NCI-H146 (cell line): ENCODE measurements around the gene PRM3.

Experiments
- DNase-seq: peaks from one replicate; lab custom pipeline; 2025; lab: John Stamatoyannopoulos, UW

The PRM3 gene

DNA sequence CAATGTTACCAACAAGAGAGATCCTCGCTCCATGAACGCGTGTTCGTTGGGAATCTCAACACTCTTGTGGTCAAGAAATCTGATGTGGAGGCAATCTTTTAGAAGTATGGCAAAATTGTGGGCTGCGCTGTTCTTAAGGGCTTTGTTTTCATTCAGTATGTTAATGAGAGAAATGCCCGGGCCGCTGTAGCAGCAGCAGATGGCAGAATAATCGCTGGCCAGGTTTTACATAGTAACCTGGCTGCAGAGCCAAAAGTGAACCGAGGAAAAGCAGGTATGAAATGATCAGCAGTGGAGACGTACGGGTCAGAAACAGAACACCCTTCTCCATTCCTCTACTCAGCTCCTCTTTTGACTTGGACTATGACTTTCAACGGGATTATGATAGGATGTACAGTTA, 30.8 kb downstream of the PRM3 start:
- DNase-seq, result no peak

- no peak for DNase-seq
Measured at GRCh38 chr16:11241480-11242204, 31.8 kb downstream of the PRM3 start.

DNA sequence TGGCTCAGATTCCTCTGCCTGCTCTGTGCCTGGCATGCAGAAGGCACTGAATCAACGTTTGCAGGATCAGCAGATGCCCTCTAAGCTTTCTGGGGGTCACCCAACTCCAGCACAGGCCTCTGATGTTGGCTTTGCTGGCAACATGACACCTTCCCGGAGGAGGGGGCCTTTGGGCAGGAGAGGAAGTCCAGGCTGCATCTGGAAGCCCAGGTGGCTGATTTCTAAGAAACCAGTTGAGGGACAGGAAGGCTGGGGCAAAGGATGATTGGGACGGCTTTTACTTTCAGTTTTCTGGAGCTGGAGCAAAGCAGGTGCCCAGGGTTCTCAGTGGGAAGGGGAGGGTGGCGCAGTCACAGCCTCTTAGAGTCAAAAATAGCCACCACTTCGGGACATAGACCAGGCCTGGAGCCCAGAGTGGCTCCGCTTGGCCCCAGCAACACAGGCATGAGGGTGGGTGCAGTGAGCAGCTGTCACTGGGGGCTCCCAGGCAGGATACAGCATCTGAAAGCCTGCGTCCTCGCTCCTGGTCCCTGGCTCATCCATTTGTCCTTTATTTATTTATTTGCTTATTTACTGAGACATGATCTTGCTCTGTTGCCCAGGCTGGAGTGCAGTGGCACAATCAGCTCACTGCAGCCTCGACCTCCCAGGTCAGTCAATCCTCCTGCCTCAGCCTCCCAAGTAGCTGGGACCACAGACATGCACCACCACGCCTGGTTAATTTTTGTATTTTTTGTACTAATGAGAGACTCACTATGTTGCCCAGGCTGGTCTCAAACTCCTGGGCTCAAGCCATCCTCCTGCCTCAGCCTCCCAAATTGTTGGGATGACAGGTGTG, 32.6 kb downstream of the PRM3 start:
- no peak for DNase-seq

DNA sequence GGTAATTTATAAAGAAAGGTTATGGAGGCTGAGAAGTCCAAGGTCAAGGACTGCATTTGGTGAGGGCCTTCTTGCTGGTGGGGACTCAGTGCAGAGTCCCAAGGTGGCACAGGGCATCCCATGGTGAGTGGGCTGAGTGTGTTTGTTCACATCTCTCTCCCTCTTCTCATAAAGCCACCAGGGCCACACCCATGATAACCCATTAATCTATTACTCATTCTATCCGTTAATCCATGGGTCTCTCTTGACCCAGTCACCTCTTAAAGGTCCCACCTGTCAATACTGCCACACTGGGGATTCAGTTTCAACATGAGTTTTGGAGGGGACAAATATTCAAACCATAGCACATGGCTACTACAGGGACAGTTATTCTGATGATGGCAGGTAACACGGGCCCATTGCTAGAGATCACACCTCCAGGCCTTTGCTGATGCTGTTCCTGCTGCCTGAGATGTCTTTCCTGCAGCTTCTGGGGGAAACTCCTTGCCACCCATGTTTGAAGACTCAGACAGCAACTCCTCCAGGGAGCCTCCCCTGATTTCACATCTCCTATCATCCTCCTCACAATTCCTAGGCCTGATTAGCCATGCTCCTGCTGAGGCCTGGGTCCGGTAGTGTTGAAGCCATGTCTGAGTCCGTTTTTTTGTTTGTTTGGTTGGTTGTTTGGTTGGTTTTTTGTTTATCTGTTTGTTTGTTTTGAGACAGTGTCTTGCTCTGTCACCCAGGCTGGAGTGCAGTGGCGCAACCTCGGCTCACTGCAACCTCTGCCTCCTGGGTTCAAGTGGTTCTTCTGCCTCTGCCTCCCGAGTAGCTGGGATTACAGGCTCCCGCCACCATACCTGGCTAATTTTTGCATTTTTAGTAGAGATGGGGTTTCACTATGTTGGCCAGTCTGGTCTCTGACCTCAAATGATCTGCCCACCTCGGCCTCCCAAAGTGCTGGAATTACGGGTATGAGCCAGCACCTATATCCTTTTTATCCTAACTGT, 33.5 kb downstream of the PRM3 start:
- no peak for DNase-seq

DNA sequence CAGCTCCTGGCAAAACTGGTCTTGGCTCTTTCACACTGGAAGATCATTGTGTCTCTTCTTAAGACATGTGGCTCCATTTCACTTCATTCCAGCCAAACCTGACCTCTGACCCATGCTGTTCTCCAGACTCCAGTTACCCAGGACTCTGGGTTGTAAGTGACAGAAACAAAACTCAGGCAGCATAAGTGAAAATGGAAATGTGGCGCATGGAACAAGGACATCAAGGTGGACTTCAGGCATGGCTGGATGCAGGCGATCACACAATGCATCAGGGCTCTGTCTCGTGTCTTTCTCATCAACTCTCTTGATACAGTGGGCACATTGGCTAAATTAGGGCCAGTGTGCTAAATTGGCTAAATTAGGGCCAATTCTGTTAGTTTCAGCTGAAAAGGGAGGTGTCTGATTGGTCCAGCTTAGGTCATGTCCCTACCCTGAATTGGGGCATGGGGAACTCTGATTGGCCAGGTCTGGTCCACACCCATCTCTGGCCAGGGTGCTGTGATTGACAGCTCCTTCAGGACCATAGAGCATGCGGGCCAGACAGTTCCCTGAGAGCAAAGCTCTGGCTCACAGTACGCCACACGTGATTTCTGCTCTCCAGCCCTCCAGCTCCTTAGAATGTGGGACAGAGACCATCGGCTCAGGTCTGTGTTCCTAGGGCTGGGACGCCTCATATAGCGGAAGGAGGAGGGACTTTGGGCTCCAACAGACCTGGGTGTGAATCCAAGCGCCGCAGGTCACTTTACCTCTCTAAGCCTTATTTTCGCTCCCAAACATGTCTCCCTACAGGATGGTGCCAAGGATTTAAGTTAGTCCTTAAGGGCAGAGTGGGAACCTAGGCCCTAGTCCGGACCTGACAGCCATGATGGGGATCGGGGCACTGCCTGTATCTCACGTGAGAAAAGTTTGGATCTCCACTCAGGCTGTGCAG, 34.9 kb downstream of the PRM3 start:
- no peak for DNase-seq

- no peak for DNase-seq
Measured at GRCh38 chr16:11236461-11237254, 36.8 kb downstream of the PRM3 start.

DNA sequence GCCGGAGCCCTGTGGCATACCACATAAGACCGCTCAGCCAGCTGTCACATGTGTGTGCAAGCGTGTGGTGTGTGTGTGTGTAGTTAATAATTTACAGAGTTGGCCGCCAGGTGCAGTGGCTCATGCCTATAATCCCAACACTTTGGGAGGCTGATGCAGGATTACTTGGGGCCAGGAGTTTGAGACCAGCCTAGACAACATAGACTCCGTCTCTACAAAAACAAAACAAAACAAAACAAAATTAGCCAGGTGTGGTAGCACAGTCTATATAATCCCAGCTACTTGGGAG, 37.8 kb downstream of the PRM3 start:
- no peak for DNase-seq

- no peak for DNase-seq
Measured at GRCh38 chr16:11234884-11235702, 38.3 kb downstream of the PRM3 start.

DNA sequence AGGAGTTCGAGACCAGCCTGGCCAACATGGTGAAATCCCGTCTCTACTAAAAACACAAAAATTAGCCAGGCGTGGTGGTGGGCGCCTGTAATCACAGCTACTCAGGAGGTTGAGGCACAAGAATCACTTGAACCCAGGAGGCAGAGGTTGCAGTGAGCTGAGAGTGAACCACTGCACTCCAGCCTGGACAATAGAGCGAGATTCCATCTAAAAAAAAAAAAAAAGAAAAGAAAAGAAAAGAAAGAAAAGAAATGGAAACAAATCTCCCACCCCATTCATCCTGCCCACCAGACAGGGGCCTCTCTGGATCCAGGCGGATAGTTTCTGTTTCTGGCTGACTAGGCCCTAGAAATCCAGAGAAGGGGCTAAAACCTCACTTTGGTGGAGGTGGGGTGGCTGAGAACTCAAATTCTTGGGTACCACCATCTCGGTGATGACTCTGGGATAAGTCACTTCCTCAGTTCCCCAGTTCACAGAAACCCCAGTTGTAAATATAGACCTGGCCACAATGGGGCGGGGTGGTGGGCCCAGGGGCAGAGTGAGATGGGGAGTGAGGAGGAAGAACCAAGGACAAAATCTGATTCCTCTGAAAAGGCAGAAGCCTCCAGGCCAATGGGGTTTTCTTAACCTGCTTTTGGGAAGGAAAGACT, 39.6 kb downstream of the PRM3 start:
- no peak for DNase-seq

- no peak for DNase-seq
Measured at GRCh38 chr16:11232852-11233726, 40.3 kb downstream of the PRM3 start.

DNA sequence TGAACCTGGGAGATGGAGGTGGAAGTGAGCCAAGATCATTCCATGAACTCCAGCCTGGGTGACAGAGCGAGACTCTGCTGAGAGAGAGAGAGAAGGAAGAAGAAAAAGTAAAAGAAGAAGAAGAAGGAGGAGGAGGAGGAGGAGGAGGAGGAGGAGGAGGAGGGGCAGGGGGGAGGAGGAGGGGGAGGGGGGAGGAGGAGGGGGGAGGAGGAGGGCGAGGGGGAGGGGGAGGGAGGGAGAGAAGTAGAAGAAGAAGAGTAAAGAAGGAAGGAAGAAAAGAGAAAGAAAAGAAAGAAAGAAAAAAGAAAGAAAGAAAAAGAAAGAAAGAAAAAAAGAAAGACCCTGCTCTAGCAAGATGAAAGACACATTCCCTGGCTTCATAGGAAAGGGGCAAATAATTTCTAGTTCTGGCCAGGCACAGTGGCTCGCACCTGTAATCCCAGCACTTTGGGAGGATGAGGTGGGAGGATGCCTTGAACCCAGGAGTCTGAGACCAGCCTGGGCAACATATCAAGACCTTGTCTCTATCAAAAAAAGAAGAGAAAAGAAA, 41.1 kb downstream of the PRM3 start:
- DNase-seq, result no peak

DNA sequence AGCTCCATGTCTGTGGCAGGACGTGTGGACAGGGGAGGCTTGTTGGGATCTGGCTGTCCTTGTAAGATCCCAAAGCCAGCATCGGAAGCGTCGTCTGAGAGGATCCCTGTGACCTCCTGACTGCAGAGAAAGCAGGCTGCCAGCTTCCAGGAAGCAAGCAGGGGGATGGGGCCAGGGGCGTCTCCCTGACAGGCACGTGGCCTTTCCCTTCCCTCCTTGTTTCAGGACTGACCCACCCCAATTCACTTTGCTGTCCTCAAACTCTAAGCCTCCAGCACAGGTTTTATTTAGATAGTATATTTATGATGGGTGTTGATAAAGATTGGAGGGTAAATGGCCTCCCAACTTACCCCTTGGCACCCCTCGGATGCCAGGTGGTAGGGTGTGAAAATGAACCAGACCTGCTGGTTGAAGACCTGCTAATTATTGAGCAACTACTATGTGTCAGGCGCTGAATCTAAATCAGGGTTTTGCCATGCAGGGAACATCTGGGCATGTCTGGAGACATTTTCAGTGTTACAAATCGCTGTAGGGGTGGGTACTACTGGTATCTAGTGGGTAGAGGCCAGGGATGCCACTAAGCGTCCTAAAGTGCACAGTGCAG, 42.0 kb downstream of the PRM3 start:
- no peak for DNase-seq

DNA sequence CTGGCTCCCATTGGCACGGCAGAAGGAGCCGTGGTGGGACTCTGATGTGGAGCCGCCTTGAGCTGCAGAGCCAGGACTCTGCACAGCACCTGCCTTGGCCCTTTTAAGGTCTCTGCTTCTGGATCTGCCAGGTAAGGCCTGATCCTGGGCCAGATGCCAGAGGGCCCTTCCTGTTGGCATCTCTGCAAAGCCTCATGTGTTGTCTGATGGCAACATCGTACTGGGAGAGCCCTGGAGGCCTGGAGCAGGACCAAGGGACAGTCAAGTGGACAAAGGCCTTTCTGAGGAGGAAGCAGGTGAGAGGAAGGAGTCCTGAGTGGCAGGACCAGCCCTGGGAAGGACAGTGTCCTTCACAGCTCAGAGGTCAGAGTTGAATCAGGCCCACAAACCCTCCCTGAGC, 43.5 kb downstream of the PRM3 start:
- DNase-seq, result no peak

DNA sequence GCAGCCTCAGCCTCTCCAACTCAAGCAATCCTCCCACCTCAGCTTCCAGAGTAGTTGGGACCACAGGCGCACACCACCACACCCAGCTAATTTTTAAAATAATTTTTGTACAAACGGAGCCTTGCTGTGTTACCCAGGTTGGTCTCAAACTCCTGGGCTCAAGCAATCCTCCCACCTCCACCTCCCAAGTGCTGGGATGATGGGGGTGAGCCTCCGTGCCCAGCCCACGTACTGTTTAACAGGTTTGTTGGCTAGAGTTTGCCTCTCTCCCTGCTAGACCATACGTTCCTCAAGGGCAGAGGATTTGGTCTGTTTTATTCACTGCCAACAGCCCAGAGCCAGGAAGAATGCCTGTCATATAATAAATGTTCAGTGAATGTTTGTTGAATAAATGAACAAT, 44.0 kb downstream of the PRM3 start:
- no peak for DNase-seq

GRCh38 chr16:11225677-11226549, 47.5 kb downstream of the PRM3 start:
- no peak for DNase-seq

DNA sequence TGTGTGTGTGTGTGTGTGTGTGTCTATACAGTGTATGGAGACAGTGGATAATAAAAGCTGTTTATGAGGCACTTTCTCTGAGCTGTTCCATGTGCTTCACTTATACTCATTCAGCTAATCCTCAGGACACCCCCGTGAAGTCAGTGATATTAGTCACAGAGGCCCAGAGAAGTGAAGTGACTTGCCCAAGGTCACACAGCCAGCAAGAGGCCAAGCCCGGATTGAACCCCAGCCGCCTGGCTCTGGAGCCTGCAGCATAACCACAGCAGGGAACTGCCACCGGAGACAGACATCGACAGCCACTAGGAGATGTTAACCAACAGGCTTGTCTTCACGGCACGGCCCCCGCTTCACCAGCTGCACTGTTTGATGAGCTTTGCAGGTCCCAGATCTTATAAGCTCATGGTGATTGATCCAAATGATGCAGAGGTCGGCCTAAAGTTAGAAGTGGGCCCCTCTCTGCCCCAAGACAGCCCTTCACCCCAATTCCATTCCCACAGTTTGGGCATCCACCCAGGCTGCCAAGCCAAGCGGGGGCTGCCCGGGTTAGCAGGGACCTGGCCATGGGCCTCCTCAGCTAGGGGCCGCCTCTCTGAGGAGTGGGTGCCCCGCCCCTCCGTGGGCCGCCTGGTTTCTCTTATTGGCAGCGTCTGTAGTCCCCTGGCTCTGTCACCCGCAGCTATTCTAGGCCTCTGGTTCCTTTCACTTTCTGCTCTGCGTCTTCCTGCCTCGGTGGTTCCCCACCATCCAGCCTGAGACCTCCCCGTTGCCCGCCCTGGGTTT, 48.3 kb downstream of the PRM3 start:
- no peak for DNase-seq
